ENCODE measurements around the gene ARFGAP3.

DNA sequence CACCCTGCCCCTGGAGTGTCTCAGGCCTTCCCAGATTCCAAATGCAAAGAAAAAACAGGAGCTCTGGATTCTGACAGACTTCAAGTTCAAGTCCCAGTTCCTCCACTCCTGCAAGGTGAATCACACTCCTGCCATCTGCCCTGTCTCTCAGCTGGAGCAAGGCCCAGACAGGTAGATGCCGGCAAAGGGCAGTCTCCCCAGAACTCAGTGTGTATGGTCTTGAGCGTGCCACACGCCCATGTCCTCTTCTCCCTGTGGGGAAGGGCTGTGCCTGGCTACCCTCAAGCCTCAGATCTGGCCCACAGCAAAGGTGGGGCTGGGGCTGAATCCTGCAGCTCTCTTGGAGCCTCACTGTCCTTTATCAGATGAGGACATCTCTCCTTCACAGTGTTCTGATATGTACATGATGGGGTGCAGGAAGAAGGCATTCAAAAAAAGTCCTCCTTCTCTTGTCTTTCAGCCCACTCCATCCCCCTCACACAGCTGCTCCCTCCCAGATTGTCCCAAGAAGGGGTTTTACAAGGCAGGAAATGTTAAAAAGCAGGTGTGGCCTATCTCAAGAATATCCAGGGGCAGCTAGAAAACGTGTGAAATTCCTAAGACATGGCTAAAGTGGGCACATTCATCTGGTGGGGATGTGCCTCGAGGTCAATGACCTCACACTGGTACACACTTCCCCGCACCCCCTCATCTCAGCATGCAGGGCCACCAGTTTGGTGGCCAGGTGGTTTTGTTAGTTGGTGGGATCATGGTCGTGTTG, 27.7 kb upstream of the ARFGAP3 start:
- TF ChIP-seq, protein P1, sequence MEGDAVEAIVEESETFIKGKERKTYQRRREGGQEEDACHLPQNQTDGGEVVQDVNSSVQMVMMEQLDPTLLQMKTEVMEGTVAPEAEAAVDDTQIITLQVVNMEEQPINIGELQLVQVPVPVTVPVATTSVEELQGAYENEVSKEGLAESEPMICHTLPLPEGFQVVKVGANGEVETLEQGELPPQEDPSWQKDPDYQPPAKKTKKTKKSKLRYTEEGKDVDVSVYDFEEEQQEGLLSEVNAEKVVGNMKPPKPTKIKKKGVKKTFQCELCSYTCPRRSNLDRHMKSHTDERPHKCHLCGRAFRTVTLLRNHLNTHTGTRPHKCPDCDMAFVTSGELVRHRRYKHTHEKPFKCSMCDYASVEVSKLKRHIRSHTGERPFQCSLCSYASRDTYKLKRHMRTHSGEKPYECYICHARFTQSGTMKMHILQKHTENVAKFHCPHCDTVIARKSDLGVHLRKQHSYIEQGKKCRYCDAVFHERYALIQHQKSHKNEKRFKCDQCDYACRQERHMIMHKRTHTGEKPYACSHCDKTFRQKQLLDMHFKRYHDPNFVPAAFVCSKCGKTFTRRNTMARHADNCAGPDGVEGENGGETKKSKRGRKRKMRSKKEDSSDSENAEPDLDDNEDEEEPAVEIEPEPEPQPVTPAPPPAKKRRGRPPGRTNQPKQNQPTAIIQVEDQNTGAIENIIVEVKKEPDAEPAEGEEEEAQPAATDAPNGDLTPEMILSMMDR (IDR thresholded peaks at IDR 0.05; ENCODE audit: borderline replicate concordance, extremely low read depth, low read length, poor library complexity, severe bottlenecking), result no peak
- TF ChIP-seq EZH2 (IDR thresholded peaks at IDR 0.05; ENCODE audit: borderline replicate concordance, low read depth, low read length, severe bottlenecking), result no peak
